WTC11 (cell line): ENCODE data around the gene PLD1.

Source experiments
- CTCF ChIP-seq: fragments of 200-600 bp; IDR thresholded peaks from 2 replicates; pipeline ENCODE4 v1.8.0; 2022; ENCODE audit warnings: antibody characterized with exemption
- FOXP1 ChIP-seq: sonication (generic); formaldehyde crosslinking; IDR thresholded peaks from 2 replicates; pipeline ENCODE4 v1.8.0; 2022; ENCODE audit warnings: missing genetic modification reagents, mild to moderate bottlenecking, moderate library complexity, borderline replicate concordance
- JUN ChIP-seq: sonication (generic); formaldehyde crosslinking; IDR thresholded peaks from 2 replicates; pipeline ENCODE4 v1.8.0; 2023; ENCODE audit warnings: mild to moderate bottlenecking, missing genetic modification reagents
- NR2C2 ChIP-seq: sonication (generic); formaldehyde crosslinking; IDR thresholded peaks from 2 replicates; pipeline ENCODE4 v1.8.0; 2022; ENCODE audit warnings: mild to moderate bottlenecking, missing genetic modification reagents
- PRDM15 ChIP-seq: sonication (generic); formaldehyde crosslinking; IDR thresholded peaks from 2 replicates; pipeline ENCODE4 v1.8.0; 2022; ENCODE audit warnings: missing genetic modification reagents
- USF2 ChIP-seq: sonication (generic); formaldehyde crosslinking; IDR thresholded peaks from 2 replicates; pipeline ENCODE4 v1.8.1; 2023; ENCODE audit warnings: mild to moderate bottlenecking, missing genetic modification reagents, moderate library complexity
- ZNF263 ChIP-seq: sonication (generic); formaldehyde crosslinking; IDR thresholded peaks from 2 replicates; pipeline ENCODE4 v1.8.1; 2022; ENCODE audit warnings: low read depth, mild to moderate bottlenecking, moderate library complexity, missing genetic modification reagents

DNA sequence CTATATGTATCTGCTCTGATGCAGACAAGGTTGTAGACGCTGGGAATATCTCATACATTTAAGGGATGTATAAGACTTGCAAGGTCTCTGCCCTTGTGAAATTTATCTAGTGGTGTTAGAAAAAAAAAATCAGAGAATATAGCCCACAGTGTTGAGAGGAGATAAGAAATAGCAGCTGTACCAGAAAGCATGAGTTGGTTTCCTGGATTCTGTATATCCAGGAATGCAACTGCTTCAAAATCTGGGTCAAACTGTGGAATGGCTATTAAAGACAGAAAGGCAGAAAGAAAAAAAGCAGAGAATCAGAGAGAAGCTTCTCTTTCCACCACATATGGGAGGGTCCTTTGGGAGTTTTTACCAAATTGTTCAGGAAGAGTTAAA lies 31.3 kb upstream of the PLD1 start:
- TF ChIP-seq NR2C2, result no peak
- no peak for TF ChIP-seq FOXP1 (CRISPR knock-in tag)
- no peak for TF ChIP-seq CTCF
- TF ChIP-seq JUN (CRISPR knock-in tag), result no peak
- TF ChIP-seq PRDM15 (CRISPR knock-in tag), result no peak
- TF ChIP-seq ZNF263 (CRISPR knock-in tag), result no peak
- TF ChIP-seq USF2 (CRISPR knock-in tag), result no peak
